AG20443 (cell line): ENCODE data around the gene CHRNB4.

Experiments
- DNase-seq: peaks from one replicate; pipeline ENCODE4 v3.0.0; 2012; ENCODE audit warnings: low spot score, mixed read lengths

Gene CHRNB4

DNA sequence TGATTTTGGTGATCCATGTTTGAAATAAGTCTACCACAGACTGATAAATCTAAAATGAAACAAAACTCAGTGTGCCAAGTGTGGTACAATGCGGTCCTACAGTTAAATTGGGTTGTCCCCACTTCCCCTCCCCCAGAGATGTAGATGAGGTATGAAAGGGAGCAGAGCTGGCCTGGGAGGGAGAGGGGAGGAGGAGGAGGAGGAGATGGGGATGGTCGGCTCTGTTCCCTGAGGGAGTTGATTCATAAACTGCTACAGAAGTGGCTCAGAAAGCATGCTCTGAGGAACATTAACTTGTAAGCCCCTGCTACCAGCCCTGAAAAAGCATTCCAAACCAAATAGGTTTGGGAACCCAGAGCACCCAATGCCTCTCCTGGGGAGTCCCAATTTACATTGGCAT is 28.0 kb upstream of the CHRNB4 start:
- no peak for DNase-seq

DNA sequence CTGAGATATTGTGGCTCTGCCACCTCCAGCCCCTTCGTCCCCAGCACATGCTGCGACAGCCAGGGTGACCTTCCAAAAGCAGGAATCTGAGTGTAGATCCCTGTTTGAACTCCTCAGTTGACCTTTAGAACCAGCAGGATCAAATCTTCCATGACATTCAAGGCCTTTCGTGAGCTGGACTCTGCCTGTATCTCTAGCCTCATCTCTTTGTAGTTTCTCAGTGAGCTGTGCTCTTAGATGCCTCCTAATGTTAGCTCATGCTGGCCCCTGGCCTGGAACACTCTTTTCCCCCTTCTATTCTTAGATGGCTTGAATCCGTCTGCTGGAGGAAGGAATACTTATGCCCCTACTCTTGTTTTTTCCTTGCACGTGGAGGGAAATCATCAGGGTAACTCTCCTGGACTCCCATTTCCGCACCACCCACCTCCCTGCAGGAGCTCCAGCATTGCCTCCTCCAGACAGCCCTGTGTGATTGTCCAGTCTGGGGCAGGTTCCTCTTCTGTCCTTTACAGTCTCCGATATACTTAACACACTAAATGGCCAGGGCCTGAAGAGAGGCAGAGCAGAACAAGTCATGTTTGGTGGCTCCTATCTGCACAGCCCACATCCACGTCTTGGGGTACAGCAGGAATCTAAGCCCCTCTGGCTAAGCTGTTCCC is 26.7 kb upstream of the CHRNB4 start:
- no peak for DNase-seq

DNA sequence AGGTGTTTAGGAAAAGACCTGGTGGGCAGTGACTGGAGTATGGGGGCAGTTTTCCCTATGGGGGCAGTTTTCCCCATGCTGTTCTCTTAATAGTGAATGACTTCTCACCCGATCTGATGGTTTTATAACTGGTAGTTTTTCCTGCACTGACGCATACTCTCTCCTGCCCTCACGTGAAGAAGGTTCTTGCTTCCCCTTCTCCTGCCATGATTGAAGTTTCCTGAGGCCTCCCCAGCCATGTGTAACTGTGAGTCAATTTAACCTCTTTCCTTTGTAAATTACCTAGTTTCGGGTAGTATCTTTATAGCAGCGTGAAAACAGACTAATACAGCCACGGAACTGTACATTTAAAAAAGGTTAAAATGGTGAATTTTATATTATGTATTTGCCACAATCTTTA is 25.0 kb upstream of the CHRNB4 start:
- no peak for DNase-seq

DNA sequence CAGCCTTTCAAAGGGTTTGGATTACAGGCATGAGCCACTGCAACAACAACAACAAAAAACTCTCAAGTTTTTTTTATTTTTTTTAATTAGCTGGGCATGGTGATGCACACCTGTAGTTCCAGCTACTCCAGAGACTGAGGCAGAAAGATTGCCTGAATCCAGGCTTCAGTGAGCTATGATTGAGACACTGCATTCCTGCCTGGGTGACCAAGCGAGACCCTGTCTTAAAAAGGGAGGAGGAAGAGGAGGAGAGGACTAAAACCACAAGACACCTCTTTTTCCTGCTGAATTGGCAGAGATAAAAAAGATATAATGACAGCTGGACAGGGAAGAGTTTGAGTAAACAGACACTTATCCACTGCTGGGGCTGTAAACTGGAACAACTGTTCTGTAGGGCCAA is 22.7 kb upstream of the CHRNB4 start:
- DNase-seq, result no peak

DNA sequence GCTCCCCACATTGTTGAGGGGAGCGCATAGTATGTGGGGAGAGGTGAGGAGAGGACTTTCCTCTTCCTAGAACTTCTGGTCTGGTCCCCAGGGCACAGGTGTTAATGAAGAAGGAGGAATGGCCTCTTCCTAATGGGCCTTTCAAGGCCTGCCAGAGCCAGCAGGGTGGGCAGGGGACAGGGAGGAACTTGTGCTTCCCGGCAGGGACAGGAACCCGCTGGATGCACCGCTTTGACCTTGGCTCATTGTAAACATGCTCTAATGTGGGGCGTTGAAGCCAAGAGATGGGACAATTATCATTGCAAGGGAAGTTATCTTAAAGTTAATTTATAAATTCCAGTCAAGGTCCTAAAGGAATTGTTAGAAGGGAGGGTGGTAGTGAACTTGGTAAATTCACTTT is 21.0 kb upstream of the CHRNB4 start:
- DNase-seq, result no peak

DNA sequence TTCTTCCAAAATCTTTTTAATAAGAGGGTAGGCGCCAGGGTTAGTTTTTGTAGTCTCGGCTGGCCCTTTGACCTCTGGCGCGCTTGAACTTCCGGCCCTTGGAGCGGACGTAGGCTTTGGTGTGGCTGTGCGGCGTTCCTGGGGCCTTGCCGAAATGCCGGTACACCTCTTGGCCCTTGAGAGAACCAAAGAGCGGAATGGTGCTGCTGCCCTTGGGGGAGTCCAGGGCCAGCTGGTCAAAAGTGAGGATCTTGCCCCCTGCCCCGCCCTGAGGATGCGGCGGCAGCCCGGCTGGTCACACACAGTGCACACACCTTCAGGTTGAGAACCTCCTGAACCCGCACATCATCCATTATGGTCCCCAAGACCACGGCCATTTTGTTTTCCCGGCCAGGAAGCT is 20.0 kb upstream of the CHRNB4 start:
- no peak for DNase-seq

DNA sequence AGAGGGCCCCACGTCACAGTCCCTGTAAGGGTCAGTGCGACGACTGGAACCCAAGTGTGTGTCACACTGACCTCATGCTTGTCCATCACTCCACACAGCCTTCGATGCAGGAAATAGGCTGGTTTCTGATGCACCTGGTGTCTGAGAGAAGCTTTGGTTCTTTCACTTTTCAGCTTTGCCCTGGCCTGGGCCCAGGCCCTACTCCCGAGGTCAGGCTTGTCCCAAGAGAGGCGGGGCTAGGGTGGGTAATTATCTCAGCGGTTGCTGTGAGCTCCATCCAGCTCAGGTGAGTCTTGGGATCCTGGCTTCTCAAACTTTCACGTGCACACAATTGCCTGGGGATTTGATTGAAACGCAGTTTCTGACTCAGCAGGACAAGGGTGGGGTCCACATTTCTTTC is 19.6 kb upstream of the CHRNB4 start:
- DNase-seq, result no peak

DNA sequence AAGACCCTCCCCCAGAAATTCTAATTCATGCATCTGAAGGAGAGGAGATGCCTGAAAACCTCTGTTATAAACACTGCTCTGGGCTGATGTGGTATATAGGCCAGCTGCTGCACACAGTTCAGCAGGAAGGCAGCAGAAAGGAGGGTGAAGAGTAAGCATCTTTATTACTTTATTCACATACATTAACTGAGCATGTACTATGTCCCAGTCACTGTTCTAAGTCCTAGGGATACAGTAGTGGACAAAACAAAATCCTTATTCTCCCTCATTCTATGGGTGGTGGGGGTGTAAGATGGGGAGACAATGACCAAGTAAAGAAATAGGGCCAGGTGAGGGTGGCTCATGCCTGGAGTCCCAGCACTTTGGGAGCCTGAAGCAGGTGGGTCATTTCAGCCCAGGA is 17.8 kb upstream of the CHRNB4 start:
- DNase-seq, result no peak

DNA sequence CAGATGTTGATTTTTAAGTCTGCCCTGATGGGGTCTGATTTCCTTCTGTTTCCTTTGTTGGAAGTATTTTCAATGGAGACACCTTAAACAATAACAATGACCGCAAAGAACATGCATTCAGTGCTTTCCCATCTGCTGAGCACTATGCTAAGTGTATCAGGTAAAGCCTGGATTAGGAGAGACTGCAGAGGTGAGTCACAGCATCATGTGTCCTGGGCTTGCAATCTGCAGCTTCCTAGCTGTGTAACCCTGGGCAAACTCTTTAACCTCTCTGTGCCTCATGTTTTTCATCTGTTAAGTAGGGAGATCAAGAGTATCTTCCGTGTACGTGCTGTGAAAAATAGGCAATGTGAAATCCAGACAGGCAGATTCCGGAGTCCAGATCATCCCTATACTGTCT is 13.3 kb upstream of the CHRNB4 start:
- DNase-seq, result no peak

DNA sequence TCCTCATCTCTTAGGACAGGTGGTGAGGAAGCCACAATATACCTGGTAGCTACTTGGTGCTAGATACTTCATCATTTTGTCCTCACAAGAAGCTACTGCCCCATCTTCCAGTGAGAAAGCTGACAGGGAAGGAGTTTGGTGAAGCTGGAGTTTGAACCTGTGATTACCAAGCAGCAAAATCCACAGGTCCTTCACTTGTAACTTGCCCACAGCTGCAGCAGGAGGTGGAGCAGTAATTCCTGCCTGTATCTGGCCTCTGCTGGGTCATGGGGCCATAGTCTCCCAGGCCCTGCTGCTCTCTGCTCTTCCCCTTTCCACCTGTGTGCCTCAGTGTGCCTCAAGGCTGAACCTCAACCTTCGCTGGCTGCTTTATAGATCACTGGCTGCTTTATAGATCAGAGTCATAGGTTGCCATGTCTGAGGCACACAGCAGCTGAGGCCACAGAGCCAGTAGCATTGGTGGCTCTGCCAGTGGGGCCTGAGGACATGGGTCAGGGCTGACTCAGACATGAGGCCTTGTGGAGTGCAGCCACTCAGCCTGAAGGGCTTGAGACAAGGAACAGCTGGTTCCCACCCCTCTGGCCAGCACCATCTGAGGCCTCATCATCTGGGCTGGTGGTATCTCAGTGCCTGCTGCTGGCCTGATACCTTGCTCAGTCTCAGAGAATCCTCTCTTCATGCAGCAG is 11.1 kb upstream of the CHRNB4 start:
- no peak for DNase-seq

DNA sequence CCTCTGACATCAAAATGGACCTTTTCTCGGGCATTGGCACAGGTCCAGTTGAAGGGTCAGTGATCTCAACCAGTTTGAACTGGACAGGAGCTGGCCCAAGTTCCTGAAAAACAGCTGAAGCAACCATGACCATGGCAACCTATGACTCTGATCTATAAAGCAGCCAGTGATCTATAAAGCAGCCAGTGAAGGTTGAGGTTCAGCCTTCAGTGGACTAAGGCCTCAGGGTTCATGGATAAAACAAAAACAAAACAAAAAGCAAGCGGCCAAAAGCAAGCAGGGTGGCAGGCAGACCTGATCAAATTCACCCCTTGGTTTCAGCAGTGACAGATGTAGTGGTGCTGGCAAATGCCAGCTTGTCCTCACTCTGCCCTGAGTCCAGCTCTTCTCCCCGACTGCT is 10.0 kb upstream of the CHRNB4 start:
- DNase-seq, result no peak

DNA sequence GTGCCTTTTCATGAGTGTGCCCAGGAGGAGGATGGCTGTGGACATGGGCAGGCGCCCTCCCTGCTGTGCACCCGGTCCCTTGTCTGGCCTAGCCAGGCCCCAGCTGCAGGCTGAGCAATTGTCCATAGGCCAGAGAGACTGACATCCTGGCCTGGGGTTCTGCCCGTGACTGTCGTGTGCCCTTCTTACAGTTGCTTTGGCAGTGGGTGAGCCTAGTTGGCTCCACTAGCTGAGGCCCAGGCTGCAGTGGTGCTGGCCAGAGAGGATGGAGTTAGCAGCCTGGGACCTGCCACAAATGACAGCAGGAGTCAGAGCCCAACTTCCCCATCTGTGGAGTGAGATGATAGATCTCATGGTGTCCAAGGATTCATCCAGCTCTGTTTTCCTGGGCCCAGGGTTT is 9.0 kb upstream of the CHRNB4 start:
- DNase-seq, result no peak

DNA sequence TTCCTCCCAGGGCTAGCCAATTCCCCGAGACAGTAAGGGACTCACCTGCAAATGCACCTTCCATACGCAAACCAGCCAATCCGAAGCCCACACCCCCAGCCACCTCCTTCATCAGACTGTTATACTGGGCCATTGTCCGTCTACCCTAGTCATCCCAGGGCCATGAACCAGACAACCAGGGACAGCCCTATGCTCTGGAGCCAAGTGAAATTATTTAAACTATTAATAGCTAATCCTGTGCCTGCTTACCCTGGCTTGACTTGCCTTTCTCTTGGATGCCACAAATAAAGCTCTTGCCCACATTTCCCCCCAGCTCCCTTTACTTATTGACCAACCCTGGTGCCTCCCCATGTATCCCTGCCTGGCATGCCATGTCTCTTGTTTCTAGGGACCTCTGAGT is 4.0 kb upstream of the CHRNB4 start:
- DNase-seq, result no peak

DNA sequence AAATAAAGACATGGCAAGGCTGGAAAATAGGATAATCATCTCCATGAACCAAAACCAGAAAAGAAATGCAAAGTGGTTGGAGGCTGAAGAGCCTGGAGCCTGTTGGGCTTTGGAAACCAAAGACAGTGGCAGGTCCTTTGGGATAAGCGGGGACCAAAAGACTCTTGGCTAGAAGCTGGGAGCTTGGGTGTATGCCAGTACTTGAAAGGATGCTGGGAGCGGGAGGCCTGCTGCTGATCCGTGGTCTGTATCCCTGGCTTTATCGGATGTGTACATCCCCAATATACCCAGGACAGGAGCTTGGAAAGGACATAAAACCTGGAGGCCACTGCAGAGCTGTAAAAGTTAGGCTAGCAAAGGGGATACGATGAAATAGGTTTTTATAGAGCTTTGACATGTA is 1.3 kb upstream of the CHRNB4 start:
- no peak for DNase-seq

DNA sequence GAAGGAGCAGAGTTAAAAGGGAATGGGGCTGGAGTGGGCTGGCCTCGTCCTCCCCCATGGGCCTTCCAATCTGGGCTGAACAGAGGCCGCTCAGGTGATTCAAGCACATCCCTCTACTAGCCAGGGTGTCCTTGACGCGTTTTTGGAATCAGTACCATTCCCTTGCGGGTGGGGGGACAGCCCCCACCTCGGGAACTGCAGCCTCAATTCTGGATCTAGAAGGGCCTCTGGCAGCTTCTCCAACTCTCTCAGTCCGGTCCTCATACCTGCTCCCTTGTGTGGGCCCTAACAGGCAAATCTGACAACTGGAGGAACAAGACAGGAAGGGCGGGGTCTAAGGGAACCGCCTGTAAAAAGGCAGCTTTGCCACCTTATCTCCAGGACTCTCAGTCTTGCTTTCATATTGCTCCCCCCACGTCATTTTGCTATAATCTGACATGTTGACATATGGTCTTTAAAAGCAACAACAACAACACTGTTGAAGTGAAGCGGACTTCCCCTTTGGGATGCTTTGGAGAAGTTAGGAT is 802 bp upstream of the CHRNB4 start:
- DNase-seq, result no peak

DNA sequence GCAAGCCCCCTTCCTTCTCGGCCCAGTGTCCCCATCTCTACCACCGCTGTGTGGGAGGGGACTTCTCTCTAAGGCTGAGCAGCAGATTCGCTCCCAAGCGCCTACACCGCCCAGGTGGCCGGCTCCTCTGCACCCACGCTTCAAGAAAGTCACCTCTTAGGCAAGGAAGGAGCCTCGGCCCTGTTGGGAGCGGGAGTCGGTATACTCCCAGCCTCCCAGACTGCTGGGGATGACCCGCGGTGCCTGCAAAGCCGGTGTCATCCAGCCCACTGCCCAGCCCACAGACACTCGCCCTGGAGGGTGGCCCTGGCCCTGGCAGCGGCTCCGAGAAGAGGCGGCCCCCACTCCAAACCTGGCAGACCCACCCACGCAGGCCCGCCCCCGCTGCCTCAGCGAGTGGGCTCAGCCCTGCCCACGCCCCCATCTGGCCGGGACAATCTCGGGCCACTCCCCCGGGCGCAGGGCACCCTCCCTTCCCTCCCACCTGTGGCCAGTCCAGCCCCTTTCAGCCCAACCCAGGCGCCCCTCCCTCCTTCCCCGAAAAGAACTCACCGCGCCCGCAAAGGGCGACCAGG is 396 bp downstream of the CHRNB4 start:
- DNase-seq, result no peak

DNA sequence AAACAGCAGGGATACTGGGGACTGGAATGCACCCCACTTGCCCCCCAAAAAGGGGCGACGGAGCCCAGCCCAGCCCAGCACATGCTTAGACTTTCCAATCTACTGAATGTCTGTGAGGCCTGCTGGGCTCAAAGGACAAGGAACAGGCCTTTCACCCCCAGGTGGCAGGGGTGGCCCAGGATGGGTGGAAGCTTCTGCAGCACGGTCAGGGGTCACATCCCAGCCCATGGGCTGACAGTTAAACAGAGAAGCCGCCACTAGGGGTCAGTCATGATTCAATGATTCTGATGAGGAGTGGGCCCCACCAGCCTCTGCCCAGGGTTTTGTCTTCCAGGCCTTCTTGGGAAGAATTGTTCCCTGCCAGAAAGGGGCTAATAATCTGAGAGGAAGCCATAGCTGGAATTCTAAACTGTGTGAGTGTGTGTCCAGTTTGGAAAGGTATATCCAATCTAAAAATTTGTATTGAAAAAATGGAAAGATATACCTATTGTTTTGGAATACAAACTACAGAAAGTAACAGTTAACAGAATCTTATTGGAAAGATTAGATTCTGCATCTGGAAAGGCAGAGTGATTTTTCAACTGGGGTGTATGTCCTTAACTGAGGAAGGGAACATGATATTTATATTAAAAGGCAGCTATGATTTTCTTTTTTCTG is 2.2 kb downstream of the CHRNB4 start:
- peak; percentile 64 for DNase-seq

DNA sequence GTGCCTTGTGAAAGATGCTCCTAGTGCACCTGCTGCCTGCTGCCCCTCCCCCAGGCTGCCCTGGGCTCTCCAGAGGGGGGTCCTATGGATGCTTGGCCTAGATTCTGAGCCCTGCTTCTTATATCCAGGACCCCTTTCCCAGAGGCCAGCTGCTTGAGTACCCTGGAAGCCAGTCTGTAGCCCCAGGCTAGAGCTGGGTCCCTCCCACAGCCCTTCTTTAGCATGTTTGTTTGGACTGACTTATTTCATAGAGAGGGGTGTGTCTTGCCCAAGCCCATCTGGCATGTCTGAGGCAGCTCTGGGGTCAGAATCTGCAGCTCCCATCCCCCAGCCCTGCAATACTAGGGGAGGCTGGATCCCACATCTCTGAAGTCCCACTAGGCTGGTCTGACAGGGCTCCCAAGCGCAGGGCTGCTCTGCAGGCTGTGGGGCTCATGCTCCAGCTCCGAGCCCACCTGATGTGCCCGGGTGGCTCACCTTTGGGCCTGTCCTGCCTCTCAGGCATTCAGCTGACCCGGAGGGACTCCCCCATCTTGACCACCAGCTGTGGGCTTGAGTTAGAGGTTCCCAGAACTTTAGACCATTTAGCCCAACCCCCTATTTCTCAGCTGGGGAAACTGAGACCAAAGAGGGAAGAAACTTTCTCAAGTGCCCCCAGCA is 3.1 kb downstream of the CHRNB4 start:
- no peak for DNase-seq

DNA sequence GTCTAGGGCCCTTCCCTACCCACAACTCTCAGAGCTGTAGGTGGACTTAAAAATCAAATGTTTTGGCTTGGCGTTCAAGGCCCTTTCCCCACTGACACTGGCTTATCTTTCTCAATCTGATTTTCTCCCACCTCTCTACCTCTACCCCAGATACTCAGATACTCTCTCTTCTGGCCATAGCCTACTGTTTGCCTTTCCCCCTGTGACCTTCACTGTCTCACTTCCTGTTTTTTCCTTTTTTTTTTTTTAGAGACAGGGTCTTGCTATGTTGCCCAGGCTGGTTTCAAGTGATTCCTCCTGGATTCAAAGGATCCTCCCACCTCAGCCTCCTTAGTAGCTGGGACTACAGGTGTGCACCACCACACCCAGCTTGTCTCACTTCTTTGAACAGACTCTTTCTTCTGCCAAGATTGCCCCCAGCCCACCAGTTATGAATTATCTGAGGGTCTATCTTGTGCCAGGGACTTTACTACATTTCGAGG is 4.6 kb downstream of the CHRNB4 start:
- DNase-seq, result no peak

DNA sequence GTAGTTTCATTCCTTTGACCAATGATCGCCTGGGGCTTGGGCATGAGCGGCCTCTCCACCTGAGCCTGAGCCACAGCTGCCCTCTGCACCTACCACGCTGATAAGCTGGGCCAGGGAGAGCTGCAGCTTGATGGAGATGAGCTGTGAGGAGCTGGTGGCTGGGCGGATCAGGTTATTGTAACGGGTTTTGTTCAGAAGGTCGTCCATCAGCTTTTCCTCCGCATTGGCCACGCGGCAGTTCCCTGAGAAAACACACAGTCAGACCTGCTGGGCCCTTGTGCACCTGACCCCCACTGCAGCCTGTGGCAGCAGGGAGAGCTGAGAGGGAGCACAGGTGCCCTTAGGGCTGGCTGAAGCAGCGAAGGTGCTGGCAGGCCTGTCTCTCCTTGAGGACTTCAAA is 5.7 kb downstream of the CHRNB4 start:
- no peak for DNase-seq

DNA sequence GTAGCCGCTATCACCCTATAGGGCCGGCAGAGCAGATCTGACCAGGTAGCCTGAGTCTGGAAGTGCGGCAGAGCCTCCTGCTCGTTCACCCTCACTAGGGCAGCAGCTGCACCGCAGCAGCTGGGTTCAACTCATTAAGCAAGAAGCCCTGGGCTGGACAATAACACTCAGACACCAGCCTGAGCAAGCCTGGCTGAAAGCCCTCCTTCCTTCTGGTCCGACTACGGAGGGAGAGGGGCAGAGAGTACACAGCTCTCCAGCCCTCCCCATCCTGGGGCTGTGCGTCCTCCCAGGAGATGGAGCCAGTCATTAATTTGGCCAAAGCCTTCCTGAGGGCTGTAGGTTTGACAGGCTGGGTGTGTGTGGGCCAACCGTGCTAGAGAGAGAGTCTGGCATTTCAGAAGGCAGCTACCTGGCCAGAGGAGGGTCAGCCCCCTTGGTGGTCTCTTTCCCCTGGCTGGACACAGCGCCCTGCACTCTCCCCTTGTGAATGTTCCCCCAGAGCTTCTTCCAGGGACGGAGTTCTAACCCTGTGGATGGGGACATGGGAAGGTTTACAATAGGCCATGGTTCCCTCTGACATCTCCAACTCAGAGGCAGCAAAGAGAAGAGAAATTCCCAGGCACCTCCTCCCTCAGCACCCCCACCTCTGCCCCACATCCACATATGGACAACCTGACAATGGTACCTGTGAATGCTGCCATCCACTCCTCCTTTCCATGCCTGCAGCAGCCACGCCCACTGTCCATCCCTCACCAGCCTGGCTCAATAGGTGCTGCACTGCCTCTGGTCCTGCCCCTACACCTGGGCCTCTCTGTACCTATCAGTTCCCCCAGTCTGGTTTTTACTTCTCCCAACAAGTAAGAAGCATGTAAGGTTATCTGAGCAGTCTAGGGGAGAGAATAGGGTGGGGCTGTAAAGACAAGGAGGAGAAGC is 6.5 kb downstream of the CHRNB4 start:
- no peak for DNase-seq
